Stimulated activated CD8-positive, alpha-beta memory T cell treated with anti-CD3 and anti-CD28 coated beads, Interleukin-12 subunit alpha, Interleukin-12 subunit beta, amount 100 ng/mL, for 24 hours (primary cell): ENCODE data around the gene CGN.
"Not testable (repeated sequence)": the region's sequence is repeated elsewhere in the genome, so short reads cannot be mapped to it uniquely, and the experiment has no call there.

Source experiments
- DNase-seq: peaks from one replicate; pipeline ENCODE4 v3.0.0-alpha.2; 2020; ENCODE audit errors: extremely low read depth

Gene CGN

DNA sequence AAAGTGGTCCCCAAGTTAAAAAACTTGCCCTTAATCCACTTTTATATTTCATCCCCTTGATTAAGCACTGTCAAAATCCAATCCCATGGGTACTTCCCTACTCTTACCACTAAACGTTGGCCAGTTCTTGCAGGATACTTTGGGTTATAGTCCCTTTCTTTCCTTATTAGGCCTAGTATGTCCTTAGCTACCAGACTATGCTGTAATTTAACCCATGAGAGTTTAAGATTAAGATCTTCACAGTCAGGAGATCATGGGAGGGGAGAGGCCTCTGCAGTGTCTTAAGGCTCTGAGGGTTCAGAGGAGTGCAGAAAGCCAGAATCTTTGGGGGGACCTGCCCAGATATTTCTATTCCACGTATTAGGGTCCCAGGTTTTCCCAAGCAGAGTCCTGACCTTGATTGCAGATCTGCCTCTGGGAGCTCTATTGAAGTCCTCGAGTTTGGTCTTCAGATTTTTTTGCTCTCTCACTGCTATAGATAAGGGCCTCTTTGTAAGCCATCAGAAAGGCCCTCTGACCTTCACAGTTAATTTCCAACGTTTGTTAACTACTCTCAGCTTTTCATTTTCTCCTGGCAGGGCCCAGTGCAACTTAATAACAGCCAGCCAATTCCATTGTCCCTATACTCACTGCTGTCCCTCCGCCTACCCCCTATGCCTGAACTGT is 9.0 kb upstream of the CGN start:
- DNase-seq: no peak

DNA sequence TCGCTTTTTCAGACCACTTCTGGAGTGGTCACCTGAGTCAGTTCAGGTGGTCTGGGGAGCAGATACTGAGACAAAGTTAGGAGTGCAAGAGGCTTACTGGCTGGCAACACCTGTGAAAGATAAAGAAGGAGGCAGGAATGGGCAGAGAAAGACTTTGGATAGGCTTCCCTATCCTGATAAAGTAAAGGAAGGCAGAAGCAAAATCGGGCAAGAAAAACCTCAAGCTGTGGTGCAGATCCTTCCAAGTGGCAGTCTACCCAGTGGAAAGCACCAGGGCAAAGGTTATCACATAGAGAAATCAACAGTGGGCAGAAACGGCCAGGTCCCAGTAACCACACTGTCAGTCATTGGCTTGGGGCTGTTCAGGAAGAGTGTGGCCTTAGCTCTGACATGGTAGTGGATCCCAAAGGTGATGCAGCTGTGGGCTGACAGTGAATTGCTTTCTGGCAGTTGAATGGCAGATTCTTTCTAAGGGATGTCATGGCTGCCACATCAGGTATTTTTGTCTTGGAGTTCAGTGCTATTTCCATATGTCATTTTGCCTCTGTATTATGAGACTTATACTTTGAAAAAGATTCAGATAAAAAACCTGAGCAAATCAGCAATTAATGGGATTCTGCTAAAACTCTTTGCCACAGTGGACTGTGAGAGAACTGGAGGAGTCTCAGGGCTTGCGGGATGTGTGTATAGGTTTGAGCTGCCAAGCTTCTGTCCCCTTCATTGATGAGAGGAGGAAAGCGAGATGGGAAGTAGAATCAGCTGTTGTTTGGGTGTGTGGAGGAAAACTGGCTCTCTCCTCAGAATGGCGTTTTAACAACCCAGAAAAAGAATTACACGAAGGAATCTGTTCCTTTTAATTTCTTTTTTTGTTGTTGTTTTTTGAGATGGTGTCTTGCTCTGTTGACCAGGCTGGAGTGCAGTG is 8.1 kb upstream of the CGN start:
- DNase-seq: no peak

DNA sequence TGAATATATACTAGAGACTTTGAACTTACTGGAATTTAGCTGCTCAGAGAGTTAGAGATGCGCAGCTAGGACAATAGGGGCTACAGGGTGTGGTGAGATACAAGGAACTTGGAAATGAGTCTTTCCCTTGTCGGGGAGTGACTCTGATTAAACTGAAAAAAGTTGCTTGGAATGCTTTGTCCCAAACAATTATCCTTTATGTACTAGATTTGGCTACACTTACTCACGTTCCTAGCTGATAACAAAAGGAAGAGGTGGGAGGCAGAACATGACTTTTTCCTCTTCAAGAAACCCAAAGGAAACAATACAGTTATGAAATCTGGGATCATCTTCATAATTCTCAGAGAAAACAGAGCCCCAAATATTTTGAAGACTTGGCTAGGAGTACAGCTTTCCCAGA is 6.9 kb upstream of the CGN start:
- DNase-seq: no peak

DNA sequence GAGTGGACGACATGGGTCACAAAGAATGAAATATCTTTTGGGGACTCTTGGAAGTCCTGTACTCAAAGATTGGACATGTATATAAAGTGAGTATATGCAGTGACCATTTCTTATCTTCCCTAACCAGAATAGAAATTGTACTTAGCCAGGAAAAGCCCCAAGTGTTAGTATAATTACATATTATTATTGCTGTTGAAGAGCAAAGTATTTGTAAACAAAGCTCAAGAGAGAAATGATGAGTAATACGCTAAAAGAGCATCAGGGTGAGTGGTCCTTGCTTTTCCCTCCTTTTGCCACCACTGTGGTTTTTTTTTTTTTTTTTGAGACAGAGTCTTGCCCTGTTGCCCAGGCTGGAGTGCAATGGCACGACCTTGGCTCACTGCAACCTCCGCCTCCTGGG is 6.4 kb upstream of the CGN start:
- DNase-seq: no peak

DNA sequence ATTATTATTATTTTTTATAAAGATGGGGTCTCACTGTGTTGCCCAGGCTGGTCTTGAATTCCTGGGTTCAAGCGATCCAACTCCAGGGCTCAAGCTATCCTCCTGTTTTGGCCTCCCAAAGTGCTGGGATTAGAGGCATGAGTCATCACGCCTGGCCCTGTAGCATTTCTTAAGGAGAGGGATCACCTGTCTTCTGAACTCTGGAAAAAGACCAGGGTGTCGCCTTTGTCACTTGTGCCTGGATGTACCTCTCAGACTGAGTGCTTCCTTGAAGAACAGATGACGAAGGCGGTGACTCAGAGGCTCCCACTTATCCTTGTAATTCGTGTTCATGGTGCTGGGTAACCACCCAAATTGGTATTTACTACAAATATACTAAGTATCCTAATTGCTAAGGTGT is 2.4 kb upstream of the CGN start:
- no peak for DNase-seq

DNA sequence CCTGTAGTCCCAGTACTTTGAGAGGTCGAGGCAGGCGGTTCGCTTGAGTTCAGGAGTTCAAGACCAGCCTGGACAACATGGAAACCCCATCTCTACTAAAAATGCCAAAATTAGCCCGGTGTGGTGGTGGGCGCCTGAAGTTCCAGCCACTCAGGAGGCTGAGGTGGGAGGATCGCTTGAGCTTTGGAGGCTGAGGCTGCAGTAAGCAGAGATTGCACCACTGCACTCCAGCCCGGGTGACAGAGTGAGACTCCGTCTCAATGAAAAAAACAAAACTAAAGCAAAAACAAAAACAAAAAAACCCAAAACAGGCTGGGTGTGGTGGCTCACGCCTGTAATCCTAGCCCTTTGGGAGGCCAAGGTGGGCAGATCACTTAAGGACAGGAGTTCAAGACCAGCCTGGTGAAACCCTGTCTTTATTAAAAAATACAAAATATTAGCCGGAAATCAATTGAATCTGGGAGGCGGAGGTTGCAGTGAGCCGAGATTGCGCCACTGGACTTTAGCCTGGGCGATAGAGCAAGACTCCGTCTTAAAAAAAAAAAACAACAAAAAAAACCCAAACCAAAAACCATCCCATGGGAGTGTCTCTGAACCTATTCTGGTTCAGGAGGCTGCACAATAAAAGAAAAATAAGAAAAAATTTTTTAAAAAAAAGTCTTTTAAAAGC is 1.7 kb upstream of the CGN start:
- no peak for DNase-seq

DNA sequence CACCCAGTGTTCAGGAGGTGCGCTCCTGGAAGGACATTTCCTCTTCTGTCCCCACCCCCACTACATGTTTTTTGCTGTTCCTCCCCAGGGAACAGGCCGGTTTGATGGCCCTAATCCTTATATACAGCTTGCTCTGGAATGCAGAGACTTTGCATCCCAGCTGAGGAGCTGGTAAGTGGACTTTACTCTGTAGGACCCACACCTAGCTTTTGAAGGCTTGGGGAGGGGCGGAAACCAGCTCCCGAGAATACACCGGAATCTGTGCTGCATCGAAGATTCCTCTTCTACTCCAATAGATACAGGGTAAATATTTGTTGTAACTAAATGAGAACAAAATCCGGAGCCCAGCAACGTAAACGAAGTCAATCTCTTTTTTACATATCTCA is 1.2 kb upstream of the CGN start:
- DNase-seq: no peak

DNA sequence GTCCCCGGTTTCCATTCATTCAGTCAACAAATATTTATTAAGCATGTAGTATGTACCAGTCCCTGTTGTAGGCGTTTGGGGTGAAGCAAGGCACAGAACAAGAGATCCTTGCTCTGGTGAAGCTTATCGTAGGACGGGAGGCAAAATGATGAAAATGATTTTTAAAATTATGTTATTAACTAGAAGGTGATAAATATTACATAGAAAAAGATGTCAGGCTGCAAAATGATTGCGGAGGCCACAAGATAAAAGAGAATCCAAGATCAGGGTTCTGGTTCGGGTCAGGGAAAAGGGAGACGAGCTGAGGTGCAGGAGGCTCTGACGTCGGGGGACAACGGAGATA is 602 bp upstream of the CGN start:
- DNase-seq: no peak

DNA sequence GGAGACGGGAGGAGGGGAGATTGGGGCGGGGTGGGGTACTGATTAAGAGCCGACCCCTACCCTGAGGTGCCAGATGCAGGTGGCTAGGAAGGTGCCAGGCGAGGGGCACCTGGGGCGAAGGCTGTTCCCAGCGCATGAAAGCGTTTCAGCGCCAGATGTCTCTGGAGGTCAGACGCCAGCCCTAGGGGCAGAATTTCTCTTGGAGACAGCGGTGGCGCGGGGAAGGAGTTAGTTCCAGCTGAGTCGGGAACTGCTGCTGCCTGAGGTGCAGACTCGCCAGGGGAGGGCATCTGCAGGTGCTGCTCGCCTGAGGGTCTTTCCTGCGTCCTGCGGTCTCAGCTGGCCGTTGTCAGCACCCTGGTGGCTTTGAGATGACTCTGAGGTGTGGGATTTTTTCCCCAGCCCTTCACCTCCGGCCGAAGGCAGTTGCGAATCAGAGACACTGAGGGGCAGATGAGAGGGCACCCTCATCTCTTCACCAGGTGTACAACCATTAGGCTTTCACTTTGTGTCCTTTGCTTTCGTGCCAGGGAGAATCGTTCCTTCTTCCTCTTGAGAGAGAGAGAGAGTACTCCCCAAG is 539 bp downstream of the CGN start:
- no peak for DNase-seq

DNA sequence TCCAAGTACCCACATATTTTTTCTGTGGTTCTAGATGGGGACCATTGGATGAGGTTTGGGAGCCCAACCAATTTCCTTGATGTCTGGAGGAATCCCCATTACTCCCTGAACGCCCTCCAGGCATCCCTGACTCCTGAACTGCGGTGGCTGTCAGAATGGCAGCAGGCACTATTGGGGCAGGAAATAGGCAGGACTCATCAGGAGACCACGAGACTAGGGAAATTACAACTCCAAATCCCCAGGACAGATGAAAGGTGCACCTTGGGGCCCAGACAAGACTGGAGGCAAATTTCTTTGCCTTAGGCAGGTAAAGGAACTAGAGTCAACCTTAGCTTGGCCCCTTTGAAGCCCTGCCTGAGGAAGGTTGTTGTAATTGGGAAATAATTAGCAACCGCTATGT is 1.1 kb downstream of the CGN start:
- no peak for DNase-seq

DNA sequence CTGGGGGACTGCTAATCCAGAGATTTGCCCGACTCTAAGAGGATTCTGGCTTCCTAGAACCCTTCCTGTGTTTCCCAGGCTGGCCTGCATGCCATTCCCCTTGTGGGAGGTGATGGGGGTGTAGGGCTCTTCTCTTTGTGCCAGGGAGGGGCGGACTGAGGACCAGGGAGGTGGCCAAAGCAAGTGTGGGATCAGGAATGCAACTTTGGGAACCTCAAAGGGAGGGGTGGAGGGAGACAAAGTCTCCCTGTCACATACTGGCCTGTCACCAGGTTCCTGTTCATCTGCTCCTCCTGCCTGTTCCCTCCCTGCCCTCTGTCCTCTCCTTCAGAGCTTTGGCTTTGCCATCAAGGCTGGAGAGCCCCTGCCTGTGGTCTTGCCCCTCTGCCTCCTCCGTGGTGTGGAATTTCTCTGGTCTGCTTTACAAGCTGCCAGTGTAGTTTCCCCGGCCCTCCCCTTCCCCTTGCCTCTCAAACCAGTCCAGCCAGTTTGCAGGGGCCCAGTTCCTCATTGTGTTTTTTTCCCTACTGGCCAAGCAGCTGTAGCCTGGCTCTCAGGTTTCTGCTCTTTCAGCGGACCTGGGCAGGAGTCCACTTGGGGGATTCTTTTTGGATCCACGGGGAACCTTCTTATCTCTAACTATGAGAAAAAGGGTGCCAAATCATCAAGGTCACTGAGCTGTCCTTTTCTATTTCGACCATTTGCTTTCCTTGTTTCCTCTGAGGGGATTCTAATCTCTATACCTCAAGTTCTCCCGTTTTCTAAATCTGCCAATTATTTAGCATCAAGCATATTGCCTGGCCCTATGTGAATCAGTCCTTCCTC is 1.8 kb downstream of the CGN start:
- DNase-seq: no peak

DNA sequence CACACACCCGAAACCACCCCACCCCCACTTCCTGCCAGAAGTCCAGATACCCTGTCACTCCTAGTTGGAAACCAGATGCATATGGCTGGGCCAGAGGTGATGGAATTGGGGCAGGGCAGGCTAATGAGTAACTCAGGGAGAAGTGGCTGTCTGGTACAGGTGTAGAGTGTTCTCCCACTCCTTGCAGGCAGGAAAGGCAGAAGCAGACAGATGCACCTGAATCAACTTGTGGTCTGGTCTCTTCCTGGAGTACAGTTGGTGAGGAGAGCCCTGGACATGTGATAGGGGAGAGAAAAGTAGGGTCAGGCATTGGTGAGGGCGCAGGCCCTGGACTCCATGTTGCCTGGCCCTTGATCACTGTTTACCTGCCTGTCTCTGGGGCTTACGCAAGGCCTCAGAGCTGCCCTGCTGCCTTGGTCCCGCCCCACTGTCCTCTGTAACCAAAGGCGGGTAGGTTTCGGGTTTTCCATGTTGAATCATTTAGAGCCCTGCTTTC is 2.5 kb downstream of the CGN start:
- no peak for DNase-seq

DNA sequence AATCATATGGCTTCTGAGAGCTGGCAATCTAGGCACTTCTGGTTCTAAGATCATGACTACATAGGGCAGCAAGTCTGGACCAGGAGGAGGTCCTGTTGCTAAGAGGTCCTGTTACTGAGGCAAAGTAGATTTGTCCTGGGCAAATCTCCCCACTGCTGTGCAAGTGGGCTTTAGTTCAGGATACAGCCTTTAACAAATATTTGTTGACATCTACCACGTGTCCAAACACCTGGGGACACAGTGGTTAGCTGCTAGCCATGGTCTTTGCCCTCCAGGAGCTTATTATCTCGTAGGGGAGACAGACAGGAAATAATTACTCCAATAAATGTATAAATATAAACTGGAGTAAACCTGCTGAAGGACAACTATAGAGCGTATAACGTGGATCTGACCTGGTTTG is 3.2 kb downstream of the CGN start:
- DNase-seq: no peak

DNA sequence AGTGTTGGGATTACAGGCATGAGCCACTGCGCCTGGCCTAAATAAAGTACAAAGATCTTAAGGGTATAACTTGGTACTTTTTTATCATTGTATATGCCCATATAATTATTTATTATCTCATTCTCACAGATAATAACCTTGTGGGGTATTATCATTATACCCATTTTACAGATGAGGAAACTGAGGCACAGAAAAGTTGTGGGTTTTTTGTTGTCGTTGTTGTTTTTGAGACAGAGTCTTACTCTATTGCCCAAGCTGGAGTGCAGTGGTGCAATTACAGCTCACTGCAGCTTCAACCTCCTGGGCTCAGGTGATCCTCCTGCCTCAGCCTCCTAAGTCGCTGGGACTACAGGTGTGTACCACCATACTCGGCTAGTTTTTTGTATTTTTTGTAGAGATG is 4.1 kb downstream of the CGN start:
- no peak for DNase-seq

DNA sequence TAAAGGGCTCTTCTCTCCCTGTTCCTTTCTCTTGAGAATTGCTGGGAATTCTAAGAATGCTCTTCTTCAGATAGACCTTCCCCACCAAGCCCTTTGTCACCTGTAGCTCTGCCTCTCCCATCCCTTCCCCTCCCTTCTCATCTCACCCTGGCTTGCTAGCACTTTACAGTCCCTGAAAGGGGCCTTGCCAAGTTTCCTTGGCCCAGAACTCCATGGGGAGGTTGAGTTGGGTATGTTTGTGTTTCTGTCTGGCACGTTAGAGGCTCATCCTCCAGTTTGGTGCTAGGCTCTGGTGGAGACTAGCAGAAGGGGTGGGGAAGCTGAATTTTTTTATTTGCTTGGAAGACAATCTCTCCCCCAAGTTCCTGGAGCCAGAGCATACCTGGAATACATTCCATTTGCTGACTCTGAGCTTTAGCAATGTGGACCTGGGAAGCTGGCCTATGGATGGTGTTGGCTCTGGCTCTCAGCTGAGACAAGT is 4.9 kb downstream of the CGN start:
- no peak for DNase-seq

DNA sequence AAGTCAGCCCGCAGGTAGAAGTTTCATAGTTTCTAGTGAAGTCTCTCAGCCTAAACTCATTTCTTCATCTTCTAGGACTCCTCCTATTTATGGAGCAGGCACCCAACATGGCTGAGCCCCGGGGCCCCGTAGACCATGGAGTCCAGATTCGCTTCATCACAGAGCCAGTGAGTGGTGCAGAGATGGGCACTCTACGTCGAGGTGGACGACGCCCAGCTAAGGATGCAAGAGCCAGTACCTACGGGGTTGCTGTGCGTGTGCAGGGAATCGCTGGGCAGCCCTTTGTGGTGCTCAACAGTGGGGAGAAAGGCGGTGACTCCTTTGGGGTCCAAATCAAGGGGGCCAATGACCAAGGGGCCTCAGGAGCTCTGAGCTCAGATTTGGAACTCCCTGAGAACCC is 7.2 kb downstream of the CGN start:
- no peak for DNase-seq

DNA sequence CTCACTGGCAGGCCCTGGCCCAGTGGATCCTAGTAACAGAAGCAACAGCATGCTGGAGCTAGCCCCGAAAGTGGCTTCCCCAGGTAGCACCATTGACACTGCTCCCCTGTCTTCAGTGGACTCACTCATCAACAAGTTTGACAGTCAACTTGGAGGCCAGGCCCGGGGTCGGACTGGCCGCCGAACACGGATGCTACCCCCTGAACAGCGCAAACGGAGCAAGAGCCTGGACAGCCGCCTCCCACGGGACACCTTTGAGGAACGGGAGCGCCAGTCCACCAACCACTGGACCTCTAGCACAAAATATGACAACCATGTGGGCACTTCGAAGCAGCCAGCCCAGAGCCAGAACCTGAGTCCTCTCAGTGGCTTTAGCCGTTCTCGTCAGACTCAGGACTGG is 7.7 kb downstream of the CGN start:
- DNase-seq: no peak

DNA sequence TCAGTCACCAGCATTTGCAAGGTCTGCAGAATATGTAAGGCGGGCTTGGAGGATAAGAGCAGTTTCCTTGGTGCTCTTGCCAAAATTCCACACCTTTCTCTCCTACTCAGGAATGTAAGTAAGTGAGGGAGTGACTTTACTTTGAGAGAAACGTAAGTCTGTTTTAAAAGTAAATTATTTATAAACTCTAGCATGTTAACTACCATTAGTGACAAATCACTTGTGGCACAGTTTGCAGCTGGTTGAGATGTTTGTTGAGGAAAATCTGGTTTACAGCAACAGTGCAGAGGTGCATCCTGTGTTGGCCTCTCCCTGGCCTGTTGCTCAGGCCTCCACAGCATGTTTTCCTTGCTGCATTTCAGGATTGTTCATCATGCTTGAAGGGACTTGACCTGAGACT is 8.5 kb downstream of the CGN start:
- DNase-seq: no peak

DNA sequence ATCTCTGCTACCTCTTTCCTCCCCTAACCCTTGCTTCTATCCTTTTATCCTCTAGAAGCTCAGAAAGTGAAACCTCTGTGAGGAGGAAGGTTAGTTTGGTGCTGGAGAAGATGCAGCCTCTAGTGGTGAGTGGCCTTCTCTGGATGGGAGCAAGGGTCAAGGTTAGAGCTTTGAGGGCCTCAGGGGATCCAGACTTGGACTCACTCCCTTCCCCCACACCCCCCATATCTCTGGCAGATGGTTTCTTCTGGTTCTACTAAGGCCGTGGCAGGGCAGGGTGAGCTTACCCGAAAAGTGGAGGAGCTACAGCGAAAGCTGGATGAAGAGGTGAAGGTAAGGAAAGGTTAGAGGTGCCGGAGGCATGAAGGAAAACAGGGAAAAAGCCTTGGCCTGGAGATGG is 9.2 kb downstream of the CGN start:
- DNase-seq: no peak

DNA sequence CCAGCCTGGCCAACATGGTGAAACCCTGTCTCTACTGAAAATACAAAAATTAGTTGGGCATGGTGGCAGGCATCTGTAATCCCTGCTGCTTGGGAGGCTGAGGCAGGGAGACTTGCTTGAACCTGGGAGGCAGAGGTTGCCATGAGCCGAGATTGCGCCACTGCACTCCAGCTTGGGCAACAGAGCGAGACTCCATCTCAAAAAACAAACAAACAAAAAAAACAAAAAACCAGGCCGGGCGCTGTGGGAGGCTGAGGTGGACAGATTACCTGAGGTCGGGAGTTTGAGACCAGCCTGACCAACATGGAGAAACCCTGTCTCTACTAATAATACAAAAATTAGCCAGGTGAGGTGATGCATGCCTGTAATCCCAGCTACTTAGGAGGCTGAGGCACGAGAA is 11.2 kb downstream of the CGN start:
- not testable (repeated sequence) for DNase-seq

DNA sequence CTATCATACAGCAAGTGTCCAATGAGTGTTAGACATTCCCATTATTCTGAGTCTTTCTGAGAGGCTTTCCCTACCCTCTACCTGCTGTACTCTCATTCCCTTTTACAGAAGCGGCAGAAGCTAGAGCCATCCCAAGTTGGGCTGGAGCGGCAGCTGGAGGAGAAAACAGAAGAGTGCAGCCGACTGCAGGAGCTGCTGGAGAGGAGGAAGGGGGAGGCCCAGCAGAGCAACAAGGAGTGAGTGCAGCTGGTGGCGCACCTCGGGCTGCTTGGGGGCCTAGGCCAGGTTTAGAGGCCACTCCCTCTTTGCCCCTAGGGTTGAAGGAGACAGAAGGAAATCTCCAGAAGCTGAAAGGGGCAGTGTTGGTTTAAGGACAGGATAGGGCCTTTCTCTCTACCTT is 12.1 kb downstream of the CGN start:
- no peak for DNase-seq

DNA sequence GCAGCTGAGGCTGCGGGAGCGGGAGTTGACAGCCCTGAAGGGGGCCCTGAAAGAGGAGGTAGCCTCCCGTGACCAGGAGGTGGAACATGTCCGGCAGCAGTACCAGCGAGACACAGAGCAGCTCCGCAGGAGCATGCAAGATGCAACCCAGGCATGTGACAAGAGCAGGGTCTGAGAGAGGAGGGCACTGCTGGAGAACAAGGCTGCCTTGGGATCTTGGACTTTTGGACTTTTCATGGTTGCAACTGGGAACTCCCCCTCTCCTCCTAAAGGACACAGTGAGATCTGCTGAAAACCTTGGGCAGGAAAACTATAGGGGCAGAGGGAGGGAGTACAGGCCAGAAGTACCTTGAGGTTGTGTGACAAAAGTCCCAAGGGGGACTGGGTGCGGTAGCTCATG is 13.5 kb downstream of the CGN start:
- no peak for DNase-seq
